B cell (primary cell): ENCODE data around the gene ARHGEF33. TPM values are rescaled to one million over a fixed set of nuclear protein-coding genes. Genes with fewer than 3 reads are reported as not detected.

Source experiments
- ATAC-seq: fragments of 200-7000 bp; cut with Tn5 transposase; one replicate; pipeline ENCODE4 v1.10.0; 2021; ENCODE audit warnings: low read depth, mild to moderate bottlenecking, moderate number of reproducible peaks, moderate library complexity
- CTCF ChIA-PET: fragments of 350-600 bp; sonication (Branson Sonifier 250); formaldehyde crosslinking; loops from one replicate; lab custom pipeline; 2021; ENCODE audit warnings: antibody characterized with exemption, inconsistent platforms; lab: Charles Lee
- POLR2A ChIA-PET: fragments of 350-600 bp; sonication (Branson Sonifier 250); formaldehyde crosslinking; loops from one replicate; lab custom pipeline; 2021; ENCODE audit warnings: antibody characterized with exemption; lab: Charles Lee
- DNase-seq: peaks from one replicate; pipeline ENCODE4 v3.0.0; 2013
- H2AFZ ChIP-seq: 2 replicates; pipeline ENCODE4 v1.6.1; 2012; ENCODE audit warnings: mild to moderate bottlenecking, low read depth, low read length; ENCODE audit not compliant: insufficient read depth, poor library complexity, severe bottlenecking
- H3K27ac ChIP-seq, 2 donors: 1 replicate in 1 of 2; 2 replicates in 1 of 2; pipeline ENCODE4 v1.5.1; 2012 to 2013; ENCODE audit warnings: low read length in 2 of 2, mild to moderate bottlenecking in 2 of 2, moderate library complexity in 1 of 2
- H3K27me3 ChIP-seq, 4 experiments: fragments of 200-600 bp in 1 of 4; sonication (generic) in 1 of 4; replicated peaks in 1 of 4; 1 replicate in 2 of 4; 2 replicates in 2 of 4; pipeline versions ENCODE4 v1.6.1 to v1.7.0; 2013 to 2016; ENCODE audit warnings: low read length in 3 of 4, mild to moderate bottlenecking in 2 of 4, mixed read lengths in 1 of 4, moderate library complexity in 1 of 4; ENCODE audit not compliant: insufficient read depth in 4 of 4, control insufficient read depth in 3 of 4; ENCODE audit errors: control extremely low read depth in 1 of 4
- H3K36me3 ChIP-seq, 2 experiments: replicated peaks in 1 of 2; 1 replicate in 1 of 2; 2 replicates in 1 of 2; pipeline versions ENCODE4 v1.6.1 to v1.7.1; 2013; ENCODE audit warnings: low read length in 1 of 2; ENCODE audit not compliant: insufficient read depth in 2 of 2, control insufficient read depth in 1 of 2; ENCODE audit errors: control extremely low read depth in 1 of 2, extremely low read depth in 1 of 2
- H3K4me1 ChIP-seq, 2 donors: fragments of 200-600 bp in 1 of 2; sonication (generic) in 1 of 2; 1 replicate in 1 of 2; 2 replicates in 1 of 2; pipeline versions ENCODE4 v1.5.1 to v1.6.1; 2013 to 2017; ENCODE audit warnings: low read length in 2 of 2; ENCODE audit not compliant: control insufficient read depth in 2 of 2, insufficient read depth in 2 of 2
- H3K4me2 ChIP-seq: replicated peaks from 2 replicates; pipeline ENCODE3; 2012; ENCODE audit warnings: mild to moderate bottlenecking, low read depth, low read length; ENCODE audit not compliant: poor library complexity, severe bottlenecking
- H3K4me3 ChIP-seq, 5 experiments: fragments of 200-600 bp in 1 of 5; sonication (generic) in 1 of 5; 1 replicate in 3 of 5; 2 replicates in 2 of 5; pipeline versions ENCODE4 v1.5.1 to v1.7.0; 2011 to 2016; ENCODE audit warnings: low read length in 4 of 5, mild to moderate bottlenecking in 4 of 5, low read depth in 2 of 5, control low read depth in 1 of 5, moderate library complexity in 1 of 5; ENCODE audit not compliant: insufficient read depth in 1 of 5; ENCODE audit errors: control extremely low read depth in 1 of 5, extremely low read depth in 1 of 5
- H3K79me2 ChIP-seq: fragments of 200-600 bp; sonication (generic); one replicate; pipeline ENCODE4 v1.6.0; 2016; ENCODE audit warnings: low read length; ENCODE audit not compliant: control insufficient read depth, insufficient read depth
- H3K9ac ChIP-seq: fragments of 200-600 bp; sonication (generic); 2 replicates; pipeline ENCODE4 v1.6.1; 2017; ENCODE audit warnings: mild to moderate bottlenecking, low read length, moderate library complexity
- H3K9me3 ChIP-seq, 3 donors: one replicate each; pipeline versions ENCODE4 v1.6.1 to v1.7.1; 2013; ENCODE audit warnings: low read length in 2 of 3; ENCODE audit not compliant: control insufficient read depth in 2 of 3, insufficient read depth in 1 of 3; ENCODE audit errors: control extremely low read depth in 1 of 3
- H4K20me1 ChIP-seq: 2 replicates; pipeline ENCODE4 v1.6.0; 2012; ENCODE audit warnings: mild to moderate bottlenecking, low read length; ENCODE audit not compliant: insufficient read depth, control insufficient read depth, poor library complexity, severe bottlenecking
- H3K27ac Mint-ChIP-seq: one replicate; pipeline ENCODE4 v1.8.0; 2021; ENCODE audit warnings: mixed read lengths
- H3K27me3 Mint-ChIP-seq: one replicate; pipeline ENCODE4 v1.8.0; 2021; ENCODE audit warnings: mixed read lengths
- H3K4me1 Mint-ChIP-seq: one replicate; pipeline ENCODE4 v1.8.0; 2021; ENCODE audit warnings: mixed read lengths
- H3K4me3 Mint-ChIP-seq: one replicate; pipeline ENCODE4 v1.8.0; 2021; ENCODE audit warnings: mixed read lengths
- H3K9me3 Mint-ChIP-seq: one replicate; pipeline ENCODE4 v1.8.0; 2022; ENCODE audit warnings: mixed read lengths; ENCODE audit not compliant: insufficient read depth
- CTCF ChIP-seq: fragments of 200-600 bp; IDR thresholded peaks from one replicate; pipeline ENCODE4 v1.8.0; 2022; ENCODE audit warnings: antibody characterized with exemption, mild to moderate bottlenecking
- EZH2 ChIP-seq: IDR thresholded peaks from 2 replicates; pipeline ENCODE4 v1.6.1; 2012; ENCODE audit warnings: borderline replicate concordance, low read depth, mild to moderate bottlenecking, moderate library complexity, low read length; ENCODE audit not compliant: insufficient read depth, poor library complexity, severe bottlenecking
- WGBS: methylation state at CpG from one replicate; pipeline ENCODE4 v1.1.5; 2013; ENCODE audit warnings: missing lambda C conversion rate; ENCODE audit not compliant: insufficient coverage; 5-methylcytosine and 5-hydroxymethylcytosine counted together
- intact Hi-C: fragments of 100-400 bp; cut with micrococcal nuclease; formaldehyde crosslinking; loops from one replicate; pipeline ENCODE4 v1.10.0; 2022
- polyA plus RNA-seq: library from polyadenylated mRNA; depleted of rRNA; stranded (reverse); fragments of >200 nt; gene quantifications from 2 replicates; pipeline ENCODE4 v1.2.3, GENCODE V29; 2012
- total RNA-seq, 2 donors: library from RNA; stranded (reverse); fragments of 120-200 nt in 1 of 2; gene quantifications; 1 replicate in 1 of 2; 2 replicates in 1 of 2; pipeline versions ENCODE4 v1.2.3 to v1.2.4, GENCODE V29; 2013 to 2022

The ARHGEF33 gene
- total and polyA plus RNA-seq, 2 donors (not counting 1 experiment from before 2014, with no cell fraction given), result 0.04 to 0.20 TPM

- peaks cover 6% of the 10 kb centered on the region for H3K9me3 Mint-ChIP-seq
- 0% methylated on average over 10 of the region's 10 CpGs for WGBS
- Histone ChIP-seq H3K4me3 (peak overlapping the region; percentile 70 to 84 (median 83)), H3K79me2 (peaks cover 47% of the 10 kb centered on the region), H2AFZ (peak overlapping the region; percentile 91), H4K20me1 (no peaks in the 10 kb centered on the region), H3K9ac (peak overlapping the region; percentile 85), H3K9me3 (peaks cover 0 to 10% (median 4%) of the 10 kb centered on the region in 3 donors), H3K36me3 (no peaks in the 10 kb centered on the region), H3K4me2 (peak overlapping the region; percentile 81), H3K27ac (peak overlapping the region; percentile 42 to 63), H3K27me3 (no peaks in the 10 kb centered on the region), H3K4me1 (peaks cover 12 to 18% of the 10 kb centered on the region in 2 donors)
- ChIA-PET POLR2A (interaction anchor here (0.5 to 1.5 kb wide), 2 partner anchors 124 to 127 kb away, joined by 3 to 10 read pairs; partner anchors contain the start of gene SRSF7), CTCF (interaction anchor here (1.0 kb wide), 1 partner anchor 271 kb away, joined by 3 read pairs; no protein-coding TSS in a partner anchor)
- intact Hi-C loops, result loop anchor here (1.0 kb wide), 1 partner anchor 97 kb away; the partner anchor contains the start of gene GEMIN6
- peak overlapping the region; percentile 97 for H3K4me3 Mint-ChIP-seq
- DNase-seq, result no peak
- peak overlapping the region; percentile 88 for H3K27ac Mint-ChIP-seq
- H3K27me3 Mint-ChIP-seq, result no peaks in the 10 kb centered on the region
- ATAC-seq, result no peak
- TF ChIP-seq CTCF, result no peak
- no peak for TF ChIP-seq EZH2
- peaks cover 25% of the 10 kb centered on the region for H3K4me1 Mint-ChIP-seq
These were observed 14.5 kb upstream of the ARHGEF33 start for GRCh38 chr2:38875227-38875575.
